ENCODE results near the gene GLB1L2. TPM values are rescaled to one million over a fixed set of nuclear protein-coding genes. Genes with fewer than 3 reads are reported as not detected.

Gene GLB1L2
- total RNA-seq, 4 donors from 2014 or later = 13.4 to 31.6 (median 25.8) TPM

- no peak for DNase-seq
- no peak overlapping the region for H3K27ac ChIP-seq
- no peaks in the 10 kb centered on the region for H3K36me3 ChIP-seq
- 84 to 88% methylated on average over 10 to 11 of the region's 11 CpGs for WGBS, 2 donors
- no peaks in the 10 kb centered on the region for H3K9me3 ChIP-seq
- peaks cover 6 to 8% of the 10 kb centered on the region in 2 donors for H3K4me1 ChIP-seq
- no peaks in the 10 kb centered on the region for H3K27me3 ChIP-seq
- intact Hi-C loops (cut with DNase I) = no loop called here
- H3K4me3 ChIP-seq (replicated peaks in 1 of 3) = no peak overlapping the region
- TF ChIP-seq CTCF (IDR thresholded peaks at IDR 0.05) = no peak
- TF ChIP-seq POLR2A (IDR thresholded peaks at IDR 0.05) = no peak
Measured at GRCh38 chr11:134406264-134407185, 74.7 kb downstream of the GLB1L2 start.

- intact Hi-C loops (cut with DNase I) = no loop called here
- no peak for DNase-seq
- H3K27ac ChIP-seq = no peak overlapping the region
- no peak for TF ChIP-seq CTCF (IDR thresholded peaks at IDR 0.05)
- no peak for TF ChIP-seq POLR2A (IDR thresholded peaks at IDR 0.05)
- peaks cover 7 to 11% of the 10 kb centered on the region in 2 donors for H3K4me1 ChIP-seq
- WGBS, 2 donors = 79 to 82% methylated on average over 12 of the region's 12 CpGs
- H3K27me3 ChIP-seq = no peaks in the 10 kb centered on the region
- no peak overlapping the region for H3K4me3 ChIP-seq (replicated peaks in 1 of 3)
- H3K36me3 ChIP-seq = no peaks in the 10 kb centered on the region
- no peaks in the 10 kb centered on the region for H3K9me3 ChIP-seq
Measured at GRCh38 chr11:134407321-134407828, 75.6 kb downstream of the GLB1L2 start.

- no peaks in the 10 kb centered on the region for H3K27me3 ChIP-seq
- peaks cover 13% of the 10 kb centered on the region in 2 donors for H3K4me1 ChIP-seq
- DNase-seq = no peak
- no peak overlapping the region for H3K4me3 ChIP-seq (replicated peaks in 1 of 3)
- H3K36me3 ChIP-seq = no peaks in the 10 kb centered on the region
- intact Hi-C loops (cut with DNase I) = no loop called here
- WGBS, 2 donors = 77 to 78% methylated on average over 6 to 7 of the region's 8 CpGs
- no peak overlapping the region for H3K27ac ChIP-seq
- H3K9me3 ChIP-seq = no peaks in the 10 kb centered on the region
- no peak for TF ChIP-seq POLR2A (IDR thresholded peaks at IDR 0.05)
- no peak for TF ChIP-seq CTCF (IDR thresholded peaks at IDR 0.05)
Measured at GRCh38 chr11:134407923-134408322, 76.1 kb downstream of the GLB1L2 start.

GRCh38 chr11:134409552-134410429 lies 78.0 kb downstream of the GLB1L2 start:
- no peaks in the 10 kb centered on the region for H3K27me3 ChIP-seq
- H3K4me3 ChIP-seq (replicated peaks in 1 of 3) = no peak overlapping the region
- peaks cover 13 to 18% of the 10 kb centered on the region in 2 donors for H3K4me1 ChIP-seq
- WGBS, 2 donors = 83 to 87% methylated on average over 15 of the region's 15 CpGs
- intact Hi-C loops (cut with DNase I) = no loop called here
- H3K36me3 ChIP-seq = no peaks in the 10 kb centered on the region
- no peak overlapping the region for H3K27ac ChIP-seq
- no peak for DNase-seq
- H3K9me3 ChIP-seq = no peaks in the 10 kb centered on the region
- TF ChIP-seq POLR2A (IDR thresholded peaks at IDR 0.05) = no peak
- TF ChIP-seq CTCF (IDR thresholded peaks at IDR 0.05) = no peak

All from thyroid gland (tissue), 4 donors.